Measurements from ENCODE around the gene ZNF580. TPM values are rescaled to one million over a fixed set of nuclear protein-coding genes. Genes with fewer than 3 reads are reported as not detected.

Gene ZNF580
- total RNA-seq, 1 donor from 2014 or later, result 11.9 TPM

GRCh38 chr19:55652311-55653128 lies 11.7 kb downstream of the ZNF580 start:
- intact Hi-C loops (cut with DNase I), result no loop called here
- no peak for ATAC-seq (ENCODE audit: poor library complexity)
- peak; percentile 61 for DNase-seq

- DNase-seq (peak; percentile 98), ATAC-seq (ENCODE audit: poor library complexity) (peak; percentile 78)
- intact Hi-C loops (cut with DNase I), result no loop called here
Measured at GRCh38 chr19:55653651-55654322, 13.0 kb downstream of the ZNF580 start.

GRCh38 chr19:55654323-55654867 lies 13.6 kb downstream of the ZNF580 start:
- ATAC-seq (ENCODE audit: poor library complexity) (peak; percentile 79), DNase-seq (peak; percentile 99)
- intact Hi-C loops (cut with DNase I), result no loop called here

GRCh38 chr19:55654868-55655647 lies 14.3 kb downstream of the ZNF580 start, which contains the start of gene U2AF2:
Gene U2AF2 (plus strand): TSS chr19:55655035. CDS start chr19:55655105, 70 bp downstream.
- peak; percentile 65 for ATAC-seq (ENCODE audit: poor library complexity)
- intact Hi-C loops (cut with DNase I), result no loop called here
- peak; percentile 97 for DNase-seq

- DNase-seq (no peak), ATAC-seq (ENCODE audit: poor library complexity) (no peak)
- intact Hi-C loops (cut with DNase I), result no loop called here
Measured at GRCh38 chr19:55655648-55656040, 14.8 kb downstream of the ZNF580 start.

- DNase-seq (no peak), ATAC-seq (ENCODE audit: poor library complexity) (no peak)
- intact Hi-C loops (cut with DNase I), result no loop called here
Measured at GRCh38 chr19:55656552-55656951, 15.8 kb downstream of the ZNF580 start.

GRCh38 chr19:55656988-55657747 lies 16.4 kb downstream of the ZNF580 start:
- DNase-seq (no peak), ATAC-seq (ENCODE audit: poor library complexity) (no peak)
- intact Hi-C loops (cut with DNase I), result no loop called here

GRCh38 chr19:55658846-55659459 lies 18.2 kb downstream of the ZNF580 start:
- DNase-seq (no peak), ATAC-seq (ENCODE audit: poor library complexity) (no peak)
- intact Hi-C loops (cut with DNase I), result no loop called here

GRCh38 chr19:55659822-55660221 lies 19.0 kb downstream of the ZNF580 start:
- intact Hi-C loops (cut with DNase I), result no loop called here
- ATAC-seq (ENCODE audit: poor library complexity), result no peak
- no peak for DNase-seq

GRCh38 chr19:55660404-55660803 lies 19.6 kb downstream of the ZNF580 start:
- DNase-seq (no peak), ATAC-seq (ENCODE audit: poor library complexity) (no peak)
- intact Hi-C loops (cut with DNase I), result no loop called here

- ATAC-seq (ENCODE audit: poor library complexity) (no peak), DNase-seq (no peak)
- intact Hi-C loops (cut with DNase I), result no loop called here
Measured at GRCh38 chr19:55660991-55661390, 20.2 kb downstream of the ZNF580 start.

GRCh38 chr19:55661826-55662225 lies 21.0 kb downstream of the ZNF580 start:
- DNase-seq (no peak), ATAC-seq (ENCODE audit: poor library complexity) (no peak)
- intact Hi-C loops (cut with DNase I), result no loop called here

GRCh38 chr19:55663846-55664536 lies 23.2 kb downstream of the ZNF580 start:
- ATAC-seq (ENCODE audit: poor library complexity), result no peak
- DNase-seq, result no peak
- intact Hi-C loops (cut with DNase I), result no loop called here

- no peak for DNase-seq
- intact Hi-C loops (cut with DNase I), result no loop called here
- ATAC-seq (ENCODE audit: poor library complexity), result no peak
Measured at GRCh38 chr19:55666343-55667005, 25.7 kb downstream of the ZNF580 start.

GRCh38 chr19:55667006-55667381 lies 26.2 kb downstream of the ZNF580 start:
- intact Hi-C loops (cut with DNase I), result no loop called here
- ATAC-seq (ENCODE audit: poor library complexity) (no peak), DNase-seq (no peak)

- ATAC-seq (ENCODE audit: poor library complexity) (no peak), DNase-seq (no peak)
- intact Hi-C loops (cut with DNase I), result no loop called here
Measured at GRCh38 chr19:55667511-55667910, 26.7 kb downstream of the ZNF580 start.

- intact Hi-C loops (cut with DNase I), result no loop called here
- no peak for ATAC-seq (ENCODE audit: poor library complexity)
Measured at GRCh38 chr19:55667958-55668357, 27.2 kb downstream of the ZNF580 start.

More at GRCh38 chr19:55667958-55668357, 27.2 kb downstream of the ZNF580 start:
- no peak for DNase-seq
